T-cell (primary cell): ENCODE data around the gene WNT2B. TPM values are rescaled to one million over a fixed set of nuclear protein-coding genes. Genes with fewer than 3 reads are reported as not detected.
"Not testable (repeated sequence)": the region's sequence is repeated elsewhere in the genome, so short reads cannot be mapped to it uniquely, and the experiment has no call there.

Source experiments
- ATAC-seq, 4 experiments: fragments of 200-7000 bp in 3 of 4; fragments of 150-1000 bp in 1 of 4; cut with Tn5 transposase; replicated peaks in 1 of 4; 1 replicate in 3 of 4; 2 replicates in 1 of 4; pipeline ENCODE4 v1.10.0; 2021; ENCODE audit warnings: moderate library complexity in 3 of 4, mild to moderate bottlenecking in 2 of 4, moderate number of reproducible peaks in 1 of 4
- CTCF ChIA-PET, 2 donors: fragments of 300-600 bp; sonication (Branson Sonifier 250); formaldehyde crosslinking; loops; one replicate each; lab custom pipeline; 2022; ENCODE audit warnings: antibody characterized with exemption in 2 of 2; lab: Charles Lee
- POLR2A ChIA-PET, 2 donors: fragments of 300-600 bp; sonication (Branson Sonifier 250); formaldehyde crosslinking; loops; one replicate each; lab custom pipeline; 2022; ENCODE audit warnings: antibody characterized with exemption in 2 of 2; lab: Charles Lee
- DNase-seq, 35 experiments: peaks; one replicate each; pipeline versions ENCODE4 v3.0.0 to v3.0.0-alpha.2; 2013 to 2023
- H3K27ac ChIP-seq: one replicate; pipeline ENCODE4 v1.5.1; 2013; ENCODE audit warnings: low read length
- H3K27me3 ChIP-seq, 2 experiments: replicated peaks in 1 of 2; 1 replicate in 1 of 2; 2 replicates in 1 of 2; pipeline versions ENCODE4 v1.6.1 to v1.7.0; 2013; ENCODE audit warnings: low read length in 1 of 2, mixed read lengths in 1 of 2; ENCODE audit not compliant: control insufficient read depth in 2 of 2, insufficient read depth in 2 of 2; ENCODE audit errors: extremely low read depth in 1 of 2
- H3K36me3 ChIP-seq, 2 donors: 1 replicate in 1 of 2; 2 replicates in 1 of 2; pipeline versions ENCODE4 v1.6.1 to v1.7.0; 2013; ENCODE audit warnings: low read length in 1 of 2; ENCODE audit not compliant: control insufficient read depth in 2 of 2, insufficient read depth in 1 of 2; ENCODE audit errors: extremely low read depth in 1 of 2
- H3K4me1 ChIP-seq, 2 experiments: 1 replicate in 1 of 2; 2 replicates in 1 of 2; pipeline versions ENCODE4 v1.6.1 to v1.7.0; 2013; ENCODE audit warnings: low read length in 2 of 2, mixed read lengths in 1 of 2; ENCODE audit not compliant: insufficient read depth in 2 of 2, control insufficient read depth in 1 of 2; ENCODE audit errors: extremely low read depth in 1 of 2
- H3K4me3 ChIP-seq, 2 donors: 1 replicate in 1 of 2; 2 replicates in 1 of 2; pipeline versions ENCODE4 v1.5.1 to v1.7.0; 2013; ENCODE audit warnings: mild to moderate bottlenecking in 2 of 2, low read length in 1 of 2, moderate library complexity in 1 of 2; ENCODE audit not compliant: control insufficient read depth in 1 of 2; ENCODE audit errors: extremely low read depth in 1 of 2
- H3K9me3 ChIP-seq: 2 replicates; pipeline ENCODE4 v1.7.0; 2013
- H3K27ac Mint-ChIP-seq, 2 donors: one replicate each; pipeline ENCODE4 v1.8.0; 2020 to 2021; ENCODE audit warnings: mild to moderate bottlenecking in 2 of 2, mixed read lengths in 2 of 2
- H3K27me3 Mint-ChIP-seq, 2 donors: one replicate each; pipeline ENCODE4 v1.8.0; 2021 to 2022; ENCODE audit warnings: mixed read lengths in 2 of 2
- H3K36me3 Mint-ChIP-seq: one replicate; pipeline ENCODE4 v1.8.0; 2021; ENCODE audit warnings: mixed read lengths
- H3K4me1 Mint-ChIP-seq, 3 donors: one replicate each; pipeline ENCODE4 v1.8.0; 2020 to 2022; ENCODE audit warnings: mixed read lengths in 3 of 3, mild to moderate bottlenecking in 1 of 3
- H3K4me3 Mint-ChIP-seq, 3 donors: one replicate each; pipeline ENCODE4 v1.8.0; 2020 to 2022; ENCODE audit warnings: mild to moderate bottlenecking in 3 of 3, mixed read lengths in 3 of 3, moderate library complexity in 3 of 3
- H3K9me3 Mint-ChIP-seq, 3 donors: one replicate each; pipeline ENCODE4 v1.8.0; 2020 to 2022; ENCODE audit warnings: mixed read lengths in 3 of 3
- WGBS: methylation state at CpG from one replicate; pipeline ENCODE4 v1.1.5; 2013; ENCODE audit warnings: missing lambda C conversion rate; ENCODE audit not compliant: insufficient coverage; 5-methylcytosine and 5-hydroxymethylcytosine counted together
- total RNA-seq, 35 experiments: library from RNA in 6 of 35; stranded (reverse) in 6 of 35; fragments of 120-200 nt in 1 of 35; gene quantifications; one replicate each; pipeline versions ENCODE4 v1.2.1 to v1.2.4 and lab custom pipeline; 2013 to 2026

The WNT2B gene
- total RNA-seq, 5 donors from 2014 or later (not counting 1 experiment from before 2014, with no cell fraction given) = 0.23 to 0.86 (median 0.47) TPM

- WGBS = no CpG with 5 or more reads among the region's 1 CpG
- peaks cover 14 to 18% of the 10 kb centered on the region in 2 donors for H3K27me3 Mint-ChIP-seq
- ATAC-seq = not testable (repeated sequence)
These were observed 22.7 kb upstream of the WNT2B start for GRCh38 chr1:112486063-112486462.

GRCh38 chr1:112487686-112488085, 21.1 kb upstream of the WNT2B start:
- H3K4me3 Mint-ChIP-seq, H3K27me3 ChIP-seq, H3K36me3 Mint-ChIP-seq, H3K4me1 ChIP-seq, H3K4me1 Mint-ChIP-seq, DNase-seq, H3K27ac Mint-ChIP-seq, H3K9me3 ChIP-seq, H3K36me3 ChIP-seq, H3K27ac ChIP-seq, H3K4me3 ChIP-seq, ATAC-seq, H3K9me3 Mint-ChIP-seq: not testable (repeated sequence)
- 96% methylated on average over 4 of the region's 6 CpGs for WGBS
- ChIA-PET POLR2A (interaction anchor here in 1 of 2 donors (0.7 kb wide), 2 partner anchors 74 to 222 kb away, joined by 3 to 4 read pairs; no protein-coding TSS in a partner anchor), CTCF (interaction anchor here (0.6 kb wide), 3 partner anchors 42 to 136 kb away, joined by 3 to 5 read pairs (median 4); no protein-coding TSS in a partner anchor)
- peaks cover 13 to 20% of the 10 kb centered on the region in 2 donors for H3K27me3 Mint-ChIP-seq

More at GRCh38 chr1:112486063-112486462, 22.7 kb upstream of the WNT2B start:
- not testable (repeated sequence) for H3K4me3 Mint-ChIP-seq, H3K9me3 ChIP-seq, H3K4me1 ChIP-seq, DNase-seq, H3K4me3 ChIP-seq, H3K27ac Mint-ChIP-seq, H3K27ac ChIP-seq, H3K36me3 ChIP-seq, H3K4me1 Mint-ChIP-seq, H3K36me3 Mint-ChIP-seq, H3K27me3 ChIP-seq, H3K9me3 Mint-ChIP-seq
- POLR2A ChIA-PET = interaction anchor here (0.5 to 0.6 kb wide), 3 partner anchors 17 to 1449 kb away, joined by 3 read pairs; no protein-coding TSS in a partner anchor
- CTCF ChIA-PET = interaction anchor here in 1 of 2 donors (0.8 to 1.0 kb wide), 2 partner anchors 95 to 108 kb away, joined by 3 to 4 read pairs; no protein-coding TSS in a partner anchor

- no peaks in the 10 kb centered on the region for H3K4me1 Mint-ChIP-seq
- no peaks in the 10 kb centered on the region for H3K36me3 Mint-ChIP-seq
- peaks cover 14 to 23% of the 10 kb centered on the region in 2 donors for H3K27me3 Mint-ChIP-seq
- peaks cover 0 to 4% of the 10 kb centered on the region in 2 experiments for H3K27me3 ChIP-seq
- DNase-seq (no peak), ATAC-seq (no peak)
- no peaks in the 10 kb centered on the region for H3K4me1 ChIP-seq
- H3K36me3 ChIP-seq = no peaks in the 10 kb centered on the region
- no peaks in the 10 kb centered on the region for H3K9me3 Mint-ChIP-seq
- CTCF ChIA-PET = interaction anchor here (0.6 to 0.7 kb wide), 4 partner anchors 24 to 136 kb away, joined by 3 to 5 read pairs (median 4); no protein-coding TSS in a partner anchor
- no peak overlapping the region for H3K27ac Mint-ChIP-seq
- H3K9me3 ChIP-seq = no peaks in the 10 kb centered on the region
- H3K4me3 Mint-ChIP-seq = no peak overlapping the region
- H3K27ac ChIP-seq = no peak overlapping the region
- WGBS = no CpG with 5 or more reads among the region's 5 CpGs
- POLR2A ChIA-PET = interaction anchor here in 1 of 2 donors (0.7 kb wide), 2 partner anchors 73 to 221 kb away, joined by 3 to 4 read pairs; no protein-coding TSS in a partner anchor
- no peak overlapping the region for H3K4me3 ChIP-seq
These were observed 20.6 kb upstream of the WNT2B start for GRCh38 chr1:112488141-112488540.

- Histone ChIP-seq H3K9me3 (no peaks in the 10 kb centered on the region), H3K27ac (no peak overlapping the region), H3K4me3 (no peak overlapping the region), H3K27me3 (peaks cover 0 to 9% of the 10 kb centered on the region in 2 experiments), H3K4me1 (no peaks in the 10 kb centered on the region), H3K36me3 (no peaks in the 10 kb centered on the region)
- ChIA-PET CTCF (no interaction called here), POLR2A (no interaction called here)
- no peaks in the 10 kb centered on the region for H3K36me3 Mint-ChIP-seq
- no CpG with 5 or more reads among the region's 1 CpG for WGBS
- peaks cover 0 to 2% (median 0%) of the 10 kb centered on the region in 3 donors for H3K4me1 Mint-ChIP-seq
- DNase-seq = no peak
- no peak overlapping the region for H3K4me3 Mint-ChIP-seq
- no peak overlapping the region for H3K27ac Mint-ChIP-seq
- peaks cover 24 to 28% of the 10 kb centered on the region in 2 donors for H3K27me3 Mint-ChIP-seq
- ATAC-seq = no peak
- H3K9me3 Mint-ChIP-seq = no peaks in the 10 kb centered on the region
These were observed 16.7 kb upstream of the WNT2B start for GRCh38 chr1:112492076-112492475.

- Mint-ChIP-seq H3K27me3 (peaks cover 29 to 41% of the 10 kb centered on the region in 2 donors), H3K4me3 (no peak overlapping the region), H3K9me3 (no peaks in the 10 kb centered on the region), H3K36me3 (no peaks in the 10 kb centered on the region), H3K4me1 (peaks cover 0 to 2% (median 0%) of the 10 kb centered on the region in 3 donors), H3K27ac (no peak overlapping the region)
- WGBS = 50% methylated on average over 1 of the region's 6 CpGs
- peaks cover 0 to 12% of the 10 kb centered on the region in 2 experiments for H3K27me3 ChIP-seq
- no peak overlapping the region for H3K4me3 ChIP-seq
- H3K36me3 ChIP-seq = no peaks in the 10 kb centered on the region
- no peaks in the 10 kb centered on the region for H3K4me1 ChIP-seq
- POLR2A ChIA-PET = no interaction called here
- CTCF ChIA-PET = interaction anchor here in 1 of 2 donors (0.5 kb wide), 1 partner anchor 159 kb away, joined by 3 read pairs; no protein-coding TSS in a partner anchor
- H3K27ac ChIP-seq = no peak overlapping the region
- H3K9me3 ChIP-seq = no peaks in the 10 kb centered on the region
- ATAC-seq (no peak), DNase-seq (no peak)
These were observed 15.4 kb upstream of the WNT2B start for GRCh38 chr1:112493351-112493750.

GRCh38 chr1:112496290-112496689, 12.5 kb upstream of the WNT2B start:
- ChIA-PET POLR2A (interaction anchor here in 1 of 2 donors (0.5 kb wide), 1 partner anchor 1201 kb away, joined by 3 read pairs; no protein-coding TSS in a partner anchor), CTCF (interaction anchor here in 1 of 2 donors (0.7 kb wide), 1 partner anchor 29 kb away, joined by 3 read pairs; no protein-coding TSS in a partner anchor)
- ATAC-seq (no peak), DNase-seq (no peak)
- no peak overlapping the region for H3K27ac ChIP-seq
- Mint-ChIP-seq H3K36me3 (no peaks in the 10 kb centered on the region), H3K4me3 (no peak overlapping the region), H3K9me3 (no peaks in the 10 kb centered on the region), H3K4me1 (peaks cover 0 to 2% (median 0%) of the 10 kb centered on the region in 3 donors), H3K27ac (no peak overlapping the region), H3K27me3 (peaks cover 40 to 48% of the 10 kb centered on the region in 2 donors)
- no peaks in the 10 kb centered on the region for H3K36me3 ChIP-seq
- H3K4me1 ChIP-seq = no peaks in the 10 kb centered on the region
- H3K9me3 ChIP-seq = no peaks in the 10 kb centered on the region
- H3K27me3 ChIP-seq = peaks cover 6 to 20% of the 10 kb centered on the region in 2 experiments
- WGBS = no CpG with 5 or more reads among the region's 5 CpGs
- H3K4me3 ChIP-seq = no peak overlapping the region
